DND-41 (cell line): Measurements from ENCODE around the gene SLC25A4.

Experiments
- ATAC-seq: fragments of 200-7000 bp; cut with Tn5 transposase; 3 replicates; pipeline ENCODE4 v1.9.1; 2021; ENCODE audit warnings: low read depth; ENCODE audit not compliant: insufficient read depth
- DNase-seq: peaks from one replicate; pipeline ENCODE4 v3.0.0-alpha.2; 2020
- H2AFZ ChIP-seq: 2 replicates; pipeline ENCODE4 v1.6.0; 2012; ENCODE audit warnings: low read depth, low read length
- H3K27ac ChIP-seq: 2 replicates; pipeline ENCODE4 v1.5.1; 2012; ENCODE audit warnings: low read length, inconsistent platforms
- H3K27me3 ChIP-seq: fragments of 200-600 bp; sonication (generic); 2 replicates; pipeline ENCODE4 v1.6.0; 2012; ENCODE audit warnings: low read length, mild to moderate bottlenecking, inconsistent platforms; ENCODE audit not compliant: insufficient read depth, poor library complexity
- H3K36me3 ChIP-seq: 2 replicates; pipeline ENCODE4 v1.5.1; 2012; ENCODE audit warnings: low read length, inconsistent platforms; ENCODE audit not compliant: insufficient read depth
- H3K4me1 ChIP-seq: 2 replicates; pipeline ENCODE4 v1.5.1; 2012; ENCODE audit warnings: mild to moderate bottlenecking, low read length; ENCODE audit not compliant: insufficient read depth
- H3K4me2 ChIP-seq: 2 replicates; pipeline ENCODE4 v1.6.0; 2012; ENCODE audit warnings: mild to moderate bottlenecking, moderate library complexity, low read length, inconsistent platforms; ENCODE audit not compliant: insufficient read depth
- H3K4me3 ChIP-seq, 2 experiments: fragments of 200-600 bp in 1 of 2; shearing (Covaris generic) in 1 of 2; 2 replicates each; pipeline ENCODE4 v1.5.1; 2012 to 2016; ENCODE audit warnings: inconsistent platforms in 2 of 2, low read length in 2 of 2, mild to moderate bottlenecking in 2 of 2, low read depth in 1 of 2, moderate library complexity in 1 of 2
- H3K79me2 ChIP-seq: 2 replicates; pipeline ENCODE4 v1.6.0; 2012; ENCODE audit warnings: low read length, inconsistent platforms; ENCODE audit not compliant: insufficient read depth
- H3K9ac ChIP-seq: 2 replicates; pipeline ENCODE4 v1.6.0; 2012; ENCODE audit warnings: low read depth, mild to moderate bottlenecking, inconsistent platforms, low read length, moderate library complexity
- H3K9me3 ChIP-seq: 2 replicates; pipeline ENCODE4 v1.5.1; 2012; ENCODE audit warnings: low read length, moderate library complexity, mild to moderate bottlenecking, inconsistent platforms; ENCODE audit not compliant: insufficient read depth, severe bottlenecking
- H4K20me1 ChIP-seq: 2 replicates; pipeline ENCODE4 v1.6.0; 2012; ENCODE audit warnings: low read length; ENCODE audit not compliant: insufficient read depth
- CTCF ChIP-seq: IDR thresholded peaks from 2 replicates; pipeline ENCODE4 v1.5.1; 2012; ENCODE audit warnings: borderline replicate concordance, low read length, moderate library complexity, mild to moderate bottlenecking; ENCODE audit not compliant: poor library complexity, severe bottlenecking; ENCODE audit errors: extremely low read depth
- EZH2 ChIP-seq: IDR thresholded peaks from 3 replicates; pipeline ENCODE4 v1.6.1; 2012; ENCODE audit warnings: borderline replicate concordance, low read depth, mild to moderate bottlenecking, moderate library complexity, low read length, inconsistent platforms; ENCODE audit not compliant: severe bottlenecking

SLC25A4 gene

GRCh38 chr4:185112104-185112503 is 31.0 kb upstream of the SLC25A4 start:
- no peak for DNase-seq
- ATAC-seq, result no peak
- H3K9ac ChIP-seq, result no peak overlapping the region
- no peaks in the 10 kb centered on the region for H3K79me2 ChIP-seq
- no peaks in the 10 kb centered on the region for H4K20me1 ChIP-seq
- H3K27me3 ChIP-seq, result no peaks in the 10 kb centered on the region
- H3K4me1 ChIP-seq, result no peaks in the 10 kb centered on the region
- no peak overlapping the region for H2AFZ ChIP-seq
- H3K27ac ChIP-seq, result no peak overlapping the region
- no peak overlapping the region for H3K4me2 ChIP-seq
- no peaks in the 10 kb centered on the region for H3K9me3 ChIP-seq
- no peak for TF ChIP-seq EZH2
- TF ChIP-seq CTCF, result no peak
- H3K36me3 ChIP-seq, result no peaks in the 10 kb centered on the region
- no peak overlapping the region for H3K4me3 ChIP-seq

- no peaks in the 10 kb centered on the region for H3K79me2 ChIP-seq
- H3K9me3 ChIP-seq, result no peaks in the 10 kb centered on the region
- ATAC-seq (no peak), DNase-seq (no peak)
- no peaks in the 10 kb centered on the region for H4K20me1 ChIP-seq
- no peak overlapping the region for H3K4me2 ChIP-seq
- H3K27ac ChIP-seq, result no peak overlapping the region
- H3K27me3 ChIP-seq, result no peaks in the 10 kb centered on the region
- no peak overlapping the region for H2AFZ ChIP-seq
- TF ChIP-seq CTCF (no peak), EZH2 (no peak)
- no peak overlapping the region for H3K9ac ChIP-seq
- no peak overlapping the region for H3K4me3 ChIP-seq
- no peaks in the 10 kb centered on the region for H3K36me3 ChIP-seq
- no peaks in the 10 kb centered on the region for H3K4me1 ChIP-seq
Observed at GRCh38 chr4:185113340-185113739, 29.7 kb upstream of the SLC25A4 start.

- Histone ChIP-seq H3K4me2 (no peak overlapping the region), H3K79me2 (no peaks in the 10 kb centered on the region), H4K20me1 (no peaks in the 10 kb centered on the region), H2AFZ (no peak overlapping the region), H3K4me1 (no peaks in the 10 kb centered on the region), H3K4me3 (no peak overlapping the region), H3K27ac (no peak overlapping the region), H3K9ac (no peak overlapping the region), H3K36me3 (no peaks in the 10 kb centered on the region), H3K9me3 (no peaks in the 10 kb centered on the region), H3K27me3 (no peaks in the 10 kb centered on the region)
- TF ChIP-seq CTCF (no peak), EZH2 (no peak)
- peak; percentile 47 for DNase-seq
- peak; percentile 98 for ATAC-seq
Observed at GRCh38 chr4:185115827-185116232, 27.2 kb upstream of the SLC25A4 start.

GRCh38 chr4:185117300-185117934 is 25.6 kb upstream of the SLC25A4 start:
- Histone ChIP-seq H3K27me3 (no peaks in the 10 kb centered on the region), H3K9me3 (no peaks in the 10 kb centered on the region), H3K4me1 (no peaks in the 10 kb centered on the region), H3K27ac (no peak overlapping the region), H3K4me3 (no peak overlapping the region), H3K79me2 (no peaks in the 10 kb centered on the region), H3K9ac (no peak overlapping the region), H3K4me2 (no peak overlapping the region), H4K20me1 (no peaks in the 10 kb centered on the region), H2AFZ (no peak overlapping the region), H3K36me3 (no peaks in the 10 kb centered on the region)
- DNase-seq, result no peak
- ATAC-seq, result no peak
- TF ChIP-seq EZH2 (no peak), CTCF (no peak)
